ENCODE results near the gene VPS45.
"Not testable (repeated sequence)": the region's sequence is repeated elsewhere in the genome, so short reads cannot be mapped to it uniquely, and the experiment has no call there.

The VPS45 gene

DNA sequence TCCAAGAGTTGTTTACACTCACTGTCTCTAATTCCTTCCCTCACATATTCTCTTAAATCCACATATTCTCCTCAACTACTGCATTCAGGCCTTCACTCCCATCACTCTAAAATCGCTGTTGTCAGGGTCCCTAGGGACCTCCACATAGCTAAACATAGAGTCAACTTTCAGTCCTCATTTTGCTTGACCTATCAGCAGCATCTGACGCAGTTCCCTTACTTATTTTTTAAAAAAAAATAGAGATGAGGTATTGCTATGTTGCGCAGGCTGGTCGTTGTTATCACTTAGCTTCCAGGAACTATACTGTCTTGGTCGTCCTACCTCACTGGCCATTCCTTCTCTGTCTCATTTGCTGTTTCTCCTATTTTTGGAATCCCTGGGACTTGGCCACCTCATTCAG lies 70.5 kb downstream of the VPS45 start:
- no peak for DNase-seq

DNA sequence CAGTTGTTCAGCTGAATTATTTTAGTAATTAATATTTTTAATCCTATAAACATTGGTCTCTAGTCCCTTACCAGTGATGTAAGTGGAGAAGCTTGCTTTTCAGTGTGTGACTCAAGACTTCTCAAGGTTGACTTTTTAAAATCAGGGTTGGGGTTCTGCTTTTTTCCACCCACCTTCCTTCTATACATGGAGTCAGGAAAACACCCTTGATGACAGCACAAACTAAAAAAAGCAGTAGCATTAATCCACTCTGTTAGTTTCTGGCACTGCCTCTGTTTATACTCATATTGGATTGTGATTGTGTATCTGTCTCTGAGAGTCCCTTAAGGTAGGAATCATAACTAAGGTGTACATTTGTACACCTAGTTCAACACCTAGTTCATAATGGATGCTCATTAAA lies 73.9 kb downstream of the VPS45 start:
- no peak for DNase-seq

DNA sequence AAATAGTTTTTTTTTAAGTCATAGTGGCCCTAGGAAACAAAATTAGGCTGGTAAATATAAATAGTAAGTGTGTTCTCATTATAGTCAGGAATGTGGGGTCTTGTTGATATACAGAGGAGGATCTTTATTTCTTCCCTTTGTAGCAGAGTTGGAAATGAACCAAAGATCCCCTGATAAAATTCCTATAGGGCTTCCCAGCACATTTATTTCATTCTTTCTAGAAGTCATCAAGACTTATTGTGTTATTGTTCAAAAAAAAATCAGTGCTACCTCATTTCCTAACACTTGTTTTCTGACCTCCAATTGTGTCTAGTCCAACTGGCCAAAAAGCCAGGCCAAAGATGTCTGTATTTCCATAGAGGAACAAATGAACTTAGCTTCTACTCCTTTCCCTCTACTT lies 74.5 kb downstream of the VPS45 start:
- DNase-seq: no peak

DNA sequence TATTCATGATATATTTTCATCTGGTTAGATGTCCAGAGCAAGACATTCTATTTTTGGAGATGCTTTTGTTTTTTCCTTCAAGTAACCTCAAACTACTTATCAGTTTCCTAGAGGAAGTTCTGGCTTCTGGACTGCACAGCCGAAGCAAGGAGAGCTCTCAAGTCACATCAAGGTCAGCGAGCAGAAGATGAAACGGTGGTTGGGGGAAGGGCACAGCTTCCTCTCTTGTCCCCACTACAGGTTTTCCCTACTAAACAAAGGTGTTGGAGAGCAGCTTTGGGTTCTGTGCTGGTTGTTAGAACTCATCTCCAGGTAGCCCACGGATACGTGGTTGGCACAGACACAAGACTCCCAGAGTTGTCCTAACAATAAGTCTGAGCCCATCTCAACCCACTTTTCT lies 77.0 kb downstream of the VPS45 start:
- no peak for DNase-seq

DNA sequence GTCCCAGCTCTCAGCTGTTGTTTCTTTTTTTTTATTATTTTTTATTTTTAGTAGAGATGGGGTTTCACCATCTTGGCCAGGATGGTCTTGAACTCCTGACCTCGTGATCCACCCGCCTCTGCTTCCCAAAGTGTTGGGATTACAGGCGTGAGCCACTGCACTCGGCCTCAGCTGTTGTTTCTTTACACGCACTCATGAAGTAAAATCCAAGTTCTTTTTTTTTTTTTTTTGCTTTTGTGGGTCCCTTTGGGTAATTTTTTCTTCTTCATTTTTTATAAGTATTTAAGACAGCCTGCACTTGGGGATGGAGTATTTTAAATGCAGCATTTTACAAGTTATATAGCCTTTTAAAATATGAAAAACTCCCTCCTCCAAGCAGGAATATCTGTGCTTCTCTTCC lies 78.4 kb downstream of the VPS45 start:
- DNase-seq: not testable (repeated sequence)

DNA sequence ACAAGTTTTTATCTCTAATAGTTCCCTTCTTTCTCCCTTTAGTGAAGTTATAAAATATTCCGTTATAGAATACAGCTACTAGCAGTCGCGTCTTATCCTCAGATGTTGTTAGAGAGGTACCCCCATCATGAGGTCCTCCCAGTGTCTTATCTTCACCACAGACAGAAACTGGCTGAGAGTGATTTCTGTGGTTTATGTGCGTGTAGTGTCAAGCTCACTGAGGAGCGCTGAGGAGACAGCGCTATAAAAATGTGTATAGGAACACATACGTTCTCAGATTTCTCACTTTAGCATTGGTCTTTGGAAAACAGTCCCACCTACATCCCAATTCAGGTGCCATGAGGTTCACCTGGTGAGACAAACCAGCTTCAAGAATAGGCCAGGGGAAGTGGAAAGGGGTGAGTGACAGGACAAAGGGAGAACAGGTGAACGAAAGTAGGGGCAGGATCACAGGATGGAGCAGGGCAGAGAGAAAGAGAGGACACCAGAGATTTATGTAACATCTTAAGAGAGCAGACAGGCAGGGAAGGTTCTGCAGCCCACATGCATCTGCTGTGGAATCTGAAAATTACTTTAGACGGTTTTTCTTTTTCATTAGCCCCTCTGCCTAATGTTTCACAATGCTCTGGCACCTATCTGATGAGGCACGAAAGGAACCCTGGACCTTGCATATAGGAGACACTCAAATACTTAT lies 79.4 kb downstream of the VPS45 start:
- DNase-seq: no peak

DNA sequence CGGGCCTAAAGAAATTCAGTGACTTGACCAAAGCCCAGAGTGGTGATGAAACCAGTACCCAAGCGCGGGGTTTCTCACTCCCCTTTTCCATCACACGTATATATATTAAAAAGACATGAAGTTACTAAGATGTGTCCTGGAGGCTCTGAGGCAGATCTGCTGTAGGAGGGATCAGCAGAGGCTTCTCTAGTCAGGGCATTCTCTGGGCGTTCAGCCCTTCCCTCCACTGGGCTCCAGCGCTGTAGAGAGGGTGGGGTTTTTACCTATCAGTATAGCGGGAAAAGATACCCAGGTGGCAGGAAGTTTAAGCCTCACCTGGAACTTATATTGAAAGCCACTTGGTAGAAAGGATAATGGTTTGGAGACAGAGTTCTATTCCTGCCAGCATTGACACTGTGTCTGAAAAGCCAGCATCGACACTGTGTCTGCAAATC lies 81.3 kb downstream of the VPS45 start:
- DNase-seq: no peak

DNA sequence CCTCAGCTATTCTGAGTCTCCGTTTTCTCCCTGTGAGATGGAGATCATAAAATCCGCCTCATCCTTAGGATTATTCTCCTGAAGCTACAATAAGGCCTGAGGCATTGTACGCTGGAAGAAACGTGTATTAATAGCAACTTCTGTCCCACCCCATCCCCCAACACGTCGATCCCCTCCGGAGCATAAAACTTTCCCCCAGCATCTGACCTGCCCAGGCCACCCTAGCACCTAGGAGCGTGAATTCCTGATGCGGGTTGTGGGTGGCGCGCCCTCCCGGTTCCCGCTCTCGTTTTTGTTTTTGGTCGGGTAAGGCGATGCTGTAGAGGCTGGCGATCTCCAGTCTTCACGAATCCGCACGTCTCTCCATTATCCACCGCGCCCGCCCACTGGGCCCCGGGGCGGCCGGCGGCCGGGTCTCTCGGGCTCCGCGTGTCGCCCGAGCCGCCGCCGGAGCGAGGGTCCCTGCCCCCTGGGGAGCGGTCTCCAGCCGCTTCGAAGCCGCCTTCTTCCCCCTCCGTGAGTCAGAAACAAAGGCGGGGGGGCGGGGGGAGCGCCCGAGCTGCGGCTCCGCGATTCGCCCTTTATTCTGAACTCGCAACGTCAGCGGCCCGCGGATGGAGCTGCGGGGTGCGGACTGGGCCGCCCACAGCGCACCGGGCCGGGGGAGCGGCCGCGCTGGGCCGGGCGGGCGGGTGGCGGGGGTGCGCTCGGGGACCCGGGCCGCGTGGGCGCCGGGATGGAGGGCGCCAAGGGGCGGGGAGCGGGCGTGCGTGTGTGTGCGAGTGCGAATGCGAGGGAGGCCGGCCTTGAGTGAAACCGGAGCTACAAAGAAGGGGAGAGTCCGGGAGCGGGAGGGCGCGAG lies 81.9 kb downstream of the VPS45 start, which contains the start of gene PLEKHO1:
TSS of gene PLEKHO1 (plus strand) at position 646 of the 862 bp plus-strand sequence. CDS start 342 bp downstream, outside the sequence.
- DNase-seq: peak; percentile 70 to 85 (median 76)

DNA sequence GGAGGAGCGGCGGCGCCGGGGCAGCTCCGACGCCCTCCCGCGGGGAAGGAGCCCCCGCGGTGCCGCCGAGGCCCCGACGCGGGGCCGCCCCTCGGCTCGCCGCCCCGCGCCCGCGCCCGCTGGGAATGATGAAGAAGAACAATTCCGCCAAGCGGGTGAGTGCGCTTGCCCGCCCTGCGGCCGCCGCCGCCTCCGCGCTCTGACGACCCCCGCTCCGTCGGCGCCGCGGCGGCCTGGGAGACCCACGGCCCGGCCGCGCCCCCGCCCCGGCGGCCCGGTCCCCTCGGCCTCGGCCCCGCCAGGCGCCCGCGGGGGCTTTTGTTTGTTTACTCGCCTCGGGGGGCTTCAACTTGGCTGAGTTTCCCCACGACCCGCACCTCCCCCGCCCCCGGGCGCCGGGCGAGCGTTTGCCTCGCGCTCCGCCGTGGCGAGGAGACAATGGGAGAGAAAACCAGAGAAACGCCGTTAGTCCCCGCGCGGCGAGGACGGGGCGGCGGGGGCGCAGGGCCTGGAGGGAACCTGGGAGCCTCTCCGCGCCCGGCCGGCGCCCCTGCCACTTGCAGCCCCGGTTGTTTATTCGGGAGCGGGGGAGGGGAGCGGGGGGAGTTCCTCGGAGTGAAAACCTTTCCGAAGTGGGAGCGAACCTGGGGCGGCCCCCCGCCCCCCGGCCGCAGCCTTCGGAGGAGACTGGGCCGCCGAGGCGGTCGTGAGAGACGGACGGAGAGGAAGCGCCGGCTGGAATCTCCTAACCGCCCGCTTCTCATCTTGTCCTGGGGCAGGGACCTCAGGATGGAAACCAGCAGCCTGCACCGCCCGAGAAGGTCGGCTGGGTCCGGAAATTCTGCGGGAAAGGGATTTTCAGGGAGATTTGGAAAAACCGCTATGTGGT lies 82.8 kb downstream of the VPS45 start:
- DNase-seq: no peak

DNA sequence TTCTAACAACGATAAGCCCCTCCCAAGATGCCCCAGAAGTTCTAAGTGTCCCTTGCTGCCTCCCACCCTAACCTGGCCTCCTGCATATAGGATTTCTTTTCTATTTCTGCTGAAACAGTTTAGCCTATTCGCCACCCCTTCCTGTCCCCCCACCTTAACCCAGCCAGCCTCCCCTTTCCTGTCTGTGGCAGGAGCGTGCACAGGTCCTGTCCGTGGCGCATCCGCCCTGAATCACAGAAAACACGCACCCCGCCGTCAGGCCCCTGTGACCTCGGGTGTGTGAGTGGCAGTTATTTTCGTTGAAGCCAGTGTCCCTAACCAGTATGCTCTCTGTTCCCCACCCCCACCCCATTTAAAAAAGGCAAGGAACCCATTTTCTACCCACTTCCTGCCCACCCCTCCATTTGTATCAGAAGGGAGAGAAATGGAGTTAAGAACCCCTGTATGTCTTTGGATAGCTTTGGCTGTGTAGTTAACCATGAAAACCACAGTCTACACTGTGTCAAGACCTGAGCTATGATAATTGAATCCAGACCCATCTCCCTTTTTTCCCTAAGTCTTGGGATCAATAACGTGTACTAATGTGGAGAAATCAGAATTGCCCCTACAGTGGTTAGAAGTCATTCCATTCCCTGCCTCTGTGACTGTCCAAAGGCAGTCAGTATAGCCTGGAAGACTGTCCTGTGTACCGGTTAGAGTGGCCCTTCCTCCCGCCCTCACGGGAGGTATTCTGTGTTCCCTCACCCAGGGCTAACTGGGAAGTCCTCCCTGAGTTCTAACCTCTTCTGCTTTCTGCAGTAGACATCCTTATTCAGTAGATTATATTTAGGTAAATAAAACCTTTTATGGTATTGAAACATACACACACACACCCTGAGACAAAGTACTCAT lies 84.0 kb downstream of the VPS45 start:
- peak; percentile 21 to 70 (median 45) for DNase-seq

DNA sequence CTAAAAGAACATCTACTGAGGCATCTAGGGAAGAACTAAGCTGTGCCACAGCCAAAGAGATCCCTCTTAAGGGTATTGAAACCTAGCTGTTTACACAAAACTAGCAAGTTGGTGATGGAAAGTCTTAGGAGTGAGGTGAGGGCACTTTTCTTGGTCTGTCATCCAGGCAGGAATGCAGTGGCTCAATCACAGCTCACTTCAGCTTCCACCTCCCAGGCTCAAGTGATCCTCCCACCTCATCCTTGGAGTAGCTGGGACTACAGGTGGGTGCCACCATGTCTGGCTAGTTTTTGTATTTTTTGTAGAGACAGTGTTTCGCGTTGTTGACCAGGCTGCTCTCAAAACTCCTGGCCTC lies 84.6 kb downstream of the VPS45 start:
- no peak for DNase-seq

DNA sequence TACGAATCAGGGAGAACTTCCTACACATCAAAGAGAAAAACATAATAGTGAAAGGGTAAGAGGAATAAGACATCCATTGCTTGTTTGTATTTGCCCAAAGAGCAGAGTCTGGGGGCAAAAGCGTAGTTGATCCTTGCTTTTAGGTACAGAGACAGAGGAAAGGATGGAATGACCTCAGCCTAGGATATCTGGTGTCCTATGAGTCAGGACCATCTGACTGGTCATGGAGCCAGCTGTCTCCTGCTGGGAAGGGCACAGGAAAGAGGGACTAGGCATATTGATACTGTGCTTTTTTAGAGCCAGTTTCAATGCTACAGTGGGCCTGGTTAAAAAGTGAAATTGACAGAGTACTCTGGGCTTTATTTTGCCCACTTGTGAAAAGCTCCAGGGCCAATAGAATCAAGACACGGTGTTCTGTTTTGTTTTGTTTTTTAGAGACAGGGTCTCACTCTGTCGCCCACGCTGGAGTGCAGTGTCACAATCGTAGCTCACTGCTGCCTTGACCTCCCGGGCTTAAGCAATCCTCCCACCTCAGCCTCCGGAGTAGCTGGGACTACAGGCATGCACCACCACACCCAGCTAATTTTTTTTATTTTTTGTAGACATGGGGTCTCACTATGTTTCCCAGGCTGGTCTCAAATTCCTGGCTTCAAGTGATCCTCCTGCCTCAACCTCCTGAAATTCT lies 85.3 kb downstream of the VPS45 start:
- no peak for DNase-seq

DNA sequence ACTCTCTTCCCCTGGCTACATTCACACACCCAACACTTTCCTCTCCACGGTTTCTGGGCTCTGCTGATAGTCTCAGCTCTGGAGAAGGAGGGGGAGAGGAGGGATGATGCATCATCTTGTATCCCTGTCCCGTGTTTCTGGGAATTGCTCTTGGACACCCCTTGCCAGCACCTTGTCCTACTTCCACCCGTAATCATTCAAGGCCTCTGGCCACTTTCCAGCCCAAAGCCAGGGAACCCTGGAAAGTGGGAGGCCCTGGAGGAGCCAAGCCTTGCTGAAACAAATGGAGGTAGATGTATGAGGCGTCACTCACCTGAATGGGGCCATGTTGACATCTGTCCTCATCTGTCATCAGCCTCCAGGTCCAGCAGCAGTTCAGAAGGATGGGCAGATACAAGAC lies 86.6 kb downstream of the VPS45 start:
- DNase-seq: no peak

DNA sequence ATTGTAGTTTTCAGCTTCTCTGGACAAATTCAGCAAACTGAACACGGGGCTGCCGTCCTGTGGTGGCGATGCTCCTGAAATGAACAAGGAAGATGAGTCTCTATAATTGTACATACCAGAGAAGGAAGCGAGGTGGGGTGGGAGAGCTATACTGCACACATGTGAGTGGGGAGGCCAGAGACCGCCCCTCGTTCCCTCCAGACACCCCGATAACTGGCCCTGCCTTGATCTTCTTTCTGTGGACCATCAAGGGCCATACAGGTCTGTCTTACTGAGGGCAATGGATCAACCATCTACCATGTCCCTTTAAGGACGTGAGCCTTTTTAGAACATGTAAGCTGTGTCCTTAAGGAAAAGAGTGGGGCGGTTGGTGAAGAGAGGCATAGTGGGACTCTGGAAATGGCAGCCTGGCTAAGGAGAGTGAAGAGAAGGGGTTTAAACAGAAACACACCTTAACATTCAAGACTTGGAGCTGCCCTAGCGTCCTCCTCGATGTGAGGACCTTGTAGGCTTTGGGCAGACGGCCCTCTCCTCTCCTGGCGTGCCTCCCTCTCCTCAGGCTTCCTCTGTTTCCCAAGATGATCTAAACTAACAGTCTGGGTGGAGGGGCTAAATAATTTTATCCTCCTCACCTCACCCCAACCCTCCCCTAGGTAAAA lies 88.0 kb downstream of the VPS45 start:
- DNase-seq: no peak

DNA sequence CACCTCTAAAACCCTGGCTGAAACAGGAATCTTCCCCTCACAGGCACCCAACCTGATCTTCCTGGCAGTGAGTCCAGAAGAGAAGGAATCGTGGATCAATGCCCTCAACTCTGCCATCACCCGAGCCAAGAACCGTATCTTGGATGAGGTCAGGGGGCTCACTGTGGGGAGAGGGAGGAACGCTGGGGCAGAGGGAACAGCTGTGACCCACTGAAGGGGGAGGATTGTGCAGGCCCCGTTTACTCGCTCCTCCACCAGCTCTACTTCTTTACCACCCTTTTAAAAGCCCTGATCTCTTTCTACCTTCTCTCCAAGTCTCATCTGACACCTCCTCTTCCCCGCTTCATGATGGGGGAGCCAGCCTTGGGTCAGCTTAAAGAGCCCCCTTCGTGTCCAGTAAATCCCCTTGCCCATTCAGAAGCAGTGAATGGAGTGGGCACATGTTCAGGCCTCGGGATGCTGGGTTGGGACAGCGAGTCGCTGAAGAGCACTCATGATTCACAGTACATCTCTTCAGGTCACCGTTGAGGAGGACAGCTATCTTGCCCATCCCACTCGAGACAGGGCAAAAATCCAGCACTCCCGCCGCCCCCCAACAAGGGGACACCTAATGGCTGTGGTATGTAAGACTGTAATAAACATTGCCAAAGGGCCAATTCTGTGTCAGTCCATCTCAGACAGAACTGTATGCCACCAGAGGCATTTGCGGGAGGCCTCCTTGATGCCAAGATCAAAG lies 89.5 kb downstream of the VPS45 start:
- DNase-seq: no peak

DNA sequence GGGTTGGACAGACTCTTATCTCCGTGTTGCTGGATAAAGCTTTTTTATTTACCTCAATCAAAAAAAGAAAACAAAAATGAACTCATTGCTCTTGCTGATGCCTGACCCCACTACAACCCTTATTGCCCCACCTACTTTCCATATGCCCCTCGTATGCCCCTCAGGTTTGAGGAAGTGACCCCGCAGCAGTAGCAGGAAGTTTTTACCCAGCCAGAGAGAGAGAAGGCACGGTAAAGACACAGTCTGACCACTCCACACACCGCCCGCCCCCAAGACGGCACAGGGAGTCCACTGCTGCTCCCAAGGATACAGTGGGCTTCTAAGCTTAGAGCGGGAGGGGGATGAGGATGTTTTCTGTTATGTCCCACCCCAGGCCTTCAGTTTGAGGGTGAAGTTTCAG lies 92.0 kb downstream of the VPS45 start:
- no peak for DNase-seq

DNA sequence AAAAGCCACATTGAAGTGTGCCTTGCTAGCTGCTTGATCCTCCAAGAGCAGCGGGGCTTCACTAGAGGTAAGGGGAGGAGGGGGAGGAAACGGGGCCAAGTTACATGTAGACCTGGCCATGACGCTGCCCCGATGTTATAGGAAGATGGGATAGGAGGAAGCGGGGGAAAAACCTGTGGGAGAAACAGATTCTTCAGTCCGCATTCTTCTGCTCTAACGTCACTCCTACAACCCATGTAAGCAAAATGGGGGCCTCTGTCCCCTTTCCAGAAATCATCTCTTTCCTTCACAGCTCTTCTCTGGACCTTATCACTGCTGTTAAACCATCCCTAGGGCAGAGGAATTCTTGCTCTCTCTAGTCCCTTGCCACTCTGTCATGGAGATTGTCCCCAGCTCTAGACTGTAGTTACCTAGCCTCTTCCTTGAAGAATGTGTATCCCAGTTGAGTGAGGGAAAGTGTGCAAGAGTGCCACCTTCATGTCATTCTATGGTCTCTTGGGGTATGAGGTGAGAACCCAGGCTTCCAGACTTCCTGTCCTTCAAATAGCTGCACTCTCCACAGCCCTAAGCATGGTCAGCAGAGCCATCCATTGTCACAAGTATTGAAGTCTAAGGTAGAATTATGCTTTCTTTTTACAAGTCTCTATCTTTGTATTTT lies 93.5 kb downstream of the VPS45 start:
- no peak for DNase-seq

DNA sequence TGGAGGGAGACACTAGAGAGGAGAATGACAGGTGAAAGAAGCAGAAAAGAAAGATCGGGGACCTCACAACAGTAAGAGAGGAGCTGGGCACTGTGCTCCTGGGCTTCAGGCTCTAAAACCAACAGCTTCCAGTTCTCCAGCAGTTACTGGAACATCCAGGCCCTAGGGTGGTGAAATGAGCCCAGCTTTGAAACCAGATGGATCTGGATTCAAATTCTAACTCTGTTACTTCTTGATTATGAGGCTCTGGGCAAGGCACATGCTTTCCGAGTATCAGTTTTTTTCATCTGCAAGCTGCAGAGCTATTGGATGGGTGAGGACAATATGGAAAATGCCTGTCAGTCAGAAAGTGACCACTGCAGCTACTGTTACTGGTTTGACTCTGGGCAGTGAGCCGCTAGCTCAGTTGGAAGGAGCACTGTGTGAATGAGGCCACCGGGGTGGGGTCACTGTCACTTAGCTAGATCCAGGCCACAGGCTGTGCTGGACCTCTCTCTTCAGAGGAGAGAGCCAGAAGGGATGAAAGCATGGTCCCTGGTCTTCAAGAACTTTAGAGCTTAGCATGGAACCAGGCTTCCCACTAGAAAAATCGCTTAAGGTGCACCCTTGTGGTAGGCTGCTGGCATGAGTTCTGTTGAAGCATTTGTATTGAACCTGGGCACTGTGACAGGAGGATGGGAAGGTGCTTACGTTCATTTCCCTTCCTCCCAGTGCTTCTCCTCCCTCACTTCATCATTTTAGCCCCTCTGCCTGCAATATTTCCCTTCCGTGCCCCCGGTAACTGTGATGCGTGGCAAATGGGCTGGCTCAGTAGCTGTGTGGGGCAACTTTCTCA lies 94.4 kb downstream of the VPS45 start:
- no peak for DNase-seq

DNA sequence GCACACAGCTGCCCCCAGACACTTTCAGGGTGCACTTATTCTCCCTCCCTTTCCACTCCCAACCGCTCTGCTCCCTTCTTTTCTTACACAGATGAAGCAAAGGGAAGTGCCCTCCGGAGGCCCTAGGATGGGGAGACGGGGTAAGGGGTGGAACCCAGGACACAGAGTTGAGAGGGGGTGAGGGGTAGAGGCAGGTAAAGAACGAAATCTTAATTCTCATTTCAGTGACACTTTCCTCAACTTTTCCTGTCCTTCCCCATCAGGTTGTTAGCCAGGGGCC lies 94.9 kb downstream of the VPS45 start:
- no peak for DNase-seq

Measured in activated CD4-positive, CD25-positive, alpha-beta regulatory T cell (primary cell).